Adrenal gland (tissue), 5 donors: ENCODE results near the gene CYSLTR1.
"Not testable (repeated sequence)": the region's sequence is repeated elsewhere in the genome, so short reads cannot be mapped to it uniquely, and the experiment has no call there.

Source experiments
- POLR2A ChIP-seq, 2 donors: fragments of 450-650 bp; IDR thresholded peaks; one replicate each; pipeline ENCODE4 v1.6.1; 2017; ENCODE audit warnings: antibody characterized with exemption in 2 of 2, mild to moderate bottlenecking in 2 of 2, moderate library complexity in 1 of 2
- TF ChIP-seq, protein P1 (sequence below), 6 experiments: fragments of 450-650 bp in 4 of 6; fragments of 200-600 bp in 2 of 6; sonication (generic) in 1 of 6; IDR thresholded peaks; 1 replicate in 5 of 6; 2 replicates in 1 of 6; pipeline versions ENCODE4 v1.5.1 to v1.8.0; 2016 to 2021; ENCODE audit warnings: antibody characterized with exemption in 6 of 6, mild to moderate bottlenecking in 2 of 6, moderate library complexity in 1 of 6
- donor health status: DM: no; HTN: no; CAD: no.

DNA sequence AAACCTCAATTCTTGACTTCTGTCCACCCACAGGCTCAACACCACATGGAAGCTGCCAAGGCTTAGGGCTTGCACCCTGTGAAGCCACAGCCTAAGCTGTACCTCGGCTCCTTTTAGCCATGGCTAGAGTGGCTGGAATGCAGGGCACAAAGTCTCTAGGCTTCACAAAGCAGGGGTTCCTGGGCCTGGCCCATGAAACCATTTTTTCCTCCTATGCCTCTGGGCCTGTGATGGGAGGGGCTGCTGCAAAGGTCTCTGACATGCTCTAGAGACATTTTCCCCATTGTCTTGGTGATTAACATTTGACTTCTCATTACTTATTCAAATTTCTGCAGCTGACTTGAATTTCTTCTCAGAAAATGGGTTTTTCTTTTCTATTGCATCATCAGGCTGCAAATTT lies 26.5 kb downstream of the CYSLTR1 start:
- TF ChIP-seq, protein P1, sequence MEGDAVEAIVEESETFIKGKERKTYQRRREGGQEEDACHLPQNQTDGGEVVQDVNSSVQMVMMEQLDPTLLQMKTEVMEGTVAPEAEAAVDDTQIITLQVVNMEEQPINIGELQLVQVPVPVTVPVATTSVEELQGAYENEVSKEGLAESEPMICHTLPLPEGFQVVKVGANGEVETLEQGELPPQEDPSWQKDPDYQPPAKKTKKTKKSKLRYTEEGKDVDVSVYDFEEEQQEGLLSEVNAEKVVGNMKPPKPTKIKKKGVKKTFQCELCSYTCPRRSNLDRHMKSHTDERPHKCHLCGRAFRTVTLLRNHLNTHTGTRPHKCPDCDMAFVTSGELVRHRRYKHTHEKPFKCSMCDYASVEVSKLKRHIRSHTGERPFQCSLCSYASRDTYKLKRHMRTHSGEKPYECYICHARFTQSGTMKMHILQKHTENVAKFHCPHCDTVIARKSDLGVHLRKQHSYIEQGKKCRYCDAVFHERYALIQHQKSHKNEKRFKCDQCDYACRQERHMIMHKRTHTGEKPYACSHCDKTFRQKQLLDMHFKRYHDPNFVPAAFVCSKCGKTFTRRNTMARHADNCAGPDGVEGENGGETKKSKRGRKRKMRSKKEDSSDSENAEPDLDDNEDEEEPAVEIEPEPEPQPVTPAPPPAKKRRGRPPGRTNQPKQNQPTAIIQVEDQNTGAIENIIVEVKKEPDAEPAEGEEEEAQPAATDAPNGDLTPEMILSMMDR (IDR thresholded peaks at IDR 0.05), result not testable (repeated sequence)
- not testable (repeated sequence) for TF ChIP-seq POLR2A (IDR thresholded peaks at IDR 0.05)
